H9 (cell line): ENCODE measurements around the gene TBXAS1. TPM values are rescaled to one million over a fixed set of nuclear protein-coding genes. Genes with fewer than 3 reads are reported as not detected.

ENCODE experiments used
- DNase-seq: peaks from one replicate; pipeline ENCODE4 v3.0.0-alpha.2; 2017
- H2AFZ ChIP-seq: one replicate; pipeline ENCODE4 v1.6.1; 2013; ENCODE audit warnings: mild to moderate bottlenecking, low read length, control low read depth, moderate library complexity
- H2AK5ac ChIP-seq: 2 replicates; pipeline ENCODE4 v1.6.1; 2013; ENCODE audit warnings: low read length, control low read depth, mixed read lengths; ENCODE audit not compliant: insufficient read length
- H2BK120ac ChIP-seq: one replicate; pipeline ENCODE4 v1.6.1; 2013; ENCODE audit warnings: low read depth, mild to moderate bottlenecking, low read length, control low read depth, inconsistent platforms; ENCODE audit not compliant: poor library complexity, severe bottlenecking
- H2BK12ac ChIP-seq: 2 replicates; pipeline ENCODE4 v1.6.1; 2013; ENCODE audit warnings: low read length, control low read depth, mixed read lengths, low read depth; ENCODE audit not compliant: insufficient read length
- H2BK15ac ChIP-seq: 2 replicates; pipeline ENCODE4 v1.6.1; 2013; ENCODE audit warnings: low read depth, low read length, control low read depth
- H2BK20ac ChIP-seq: one replicate; pipeline ENCODE4 v1.6.1; 2013; ENCODE audit warnings: low read depth, mild to moderate bottlenecking, low read length, control low read depth, inconsistent platforms; ENCODE audit not compliant: poor library complexity, severe bottlenecking
- H2BK5ac ChIP-seq: 2 replicates; pipeline ENCODE4 v1.6.1; 2013; ENCODE audit warnings: low read length, control low read depth, mixed read lengths; ENCODE audit not compliant: insufficient read length
- H3K14ac ChIP-seq: 2 replicates; pipeline ENCODE4 v1.6.1; 2013; ENCODE audit warnings: low read length, control low read depth; ENCODE audit not compliant: insufficient read depth
- H3K18ac ChIP-seq: 2 replicates; pipeline ENCODE4 v1.6.1; 2013; ENCODE audit warnings: low read depth, mild to moderate bottlenecking, mixed read lengths, low read length, control low read depth; ENCODE audit not compliant: insufficient read length
- H3K23ac ChIP-seq: 2 replicates; pipeline ENCODE4 v1.6.1; 2013; ENCODE audit warnings: low read length, control low read depth, mixed read lengths, low read depth; ENCODE audit not compliant: insufficient read length
- H3K23me2 ChIP-seq: 2 replicates; pipeline ENCODE4 v1.6.1; 2013; ENCODE audit warnings: low read depth, mild to moderate bottlenecking, mixed read lengths, low read length, control low read depth; ENCODE audit not compliant: insufficient read length, poor library complexity, severe bottlenecking
- H3K27ac ChIP-seq: 2 replicates; pipeline ENCODE4 v1.5.1; 2013; ENCODE audit warnings: low read length, control low read depth, mixed read lengths, low read depth; ENCODE audit not compliant: insufficient read length
- H3K27me3 ChIP-seq: 2 replicates; pipeline ENCODE4 v1.6.1; 2013; ENCODE audit warnings: low read length, control low read depth, inconsistent platforms; ENCODE audit not compliant: insufficient read depth
- H3K4ac ChIP-seq: 2 replicates; pipeline ENCODE4 v1.6.1; 2013; ENCODE audit warnings: low read depth, mild to moderate bottlenecking, control low read depth, inconsistent platforms, low read length, moderate library complexity
- H3K4me1 ChIP-seq: 2 replicates; pipeline ENCODE4 v1.6.1; 2013; ENCODE audit warnings: low read length, control low read depth, inconsistent platforms; ENCODE audit not compliant: insufficient read depth
- H3K4me2 ChIP-seq: 2 replicates; pipeline ENCODE4 v1.6.1; 2013; ENCODE audit warnings: low read length, control low read depth, mixed read lengths; ENCODE audit not compliant: insufficient read length, insufficient read depth
- H3K56ac ChIP-seq: 2 replicates; pipeline ENCODE4 v1.6.1; 2013; ENCODE audit warnings: low read depth, mild to moderate bottlenecking, mixed read lengths, low read length, control low read depth; ENCODE audit not compliant: insufficient read length
- H3K79me1 ChIP-seq: 2 replicates; pipeline ENCODE4 v1.6.1; 2013; ENCODE audit warnings: low read depth, mild to moderate bottlenecking, moderate library complexity, low read length, control low read depth, inconsistent platforms; ENCODE audit not compliant: insufficient read depth, poor library complexity, severe bottlenecking
- H3K79me2 ChIP-seq: 2 replicates; pipeline ENCODE4 v1.6.1; 2013; ENCODE audit warnings: low read length, control low read depth, inconsistent platforms; ENCODE audit not compliant: insufficient read depth
- H3K9ac ChIP-seq: 2 replicates; pipeline ENCODE4 v1.6.1; 2013; ENCODE audit warnings: low read length, control low read depth, mixed read lengths; ENCODE audit not compliant: insufficient read length; ENCODE audit errors: extremely low read depth
- H3K9me3 ChIP-seq: one replicate; pipeline ENCODE4 v1.6.1; 2013; ENCODE audit warnings: low read depth, low read length, inconsistent platforms; ENCODE audit not compliant: control insufficient read depth
- H3T11ph ChIP-seq: one replicate; pipeline ENCODE4 v1.6.1; 2013; ENCODE audit warnings: mild to moderate bottlenecking, low read length, control low read depth, inconsistent platforms
- H4K20me1 ChIP-seq: one replicate; pipeline ENCODE4 v1.6.1; 2013; ENCODE audit not compliant: control insufficient read depth, insufficient read length, insufficient read depth
- H4K5ac ChIP-seq: 2 replicates; pipeline ENCODE4 v1.6.1; 2013; ENCODE audit warnings: low read depth, mild to moderate bottlenecking, mixed read lengths, low read length, control low read depth; ENCODE audit not compliant: insufficient read length
- H4K8ac ChIP-seq: replicated peaks from 2 replicates; pipeline ENCODE4 v1.6.1; 2013; ENCODE audit warnings: low read length, control low read depth, mixed read lengths, low read depth; ENCODE audit not compliant: insufficient read length
- H4K91ac ChIP-seq: 2 replicates; pipeline ENCODE4 v1.6.1; 2013; ENCODE audit warnings: low read depth, mild to moderate bottlenecking, moderate library complexity, mixed read lengths, low read length, control low read depth; ENCODE audit not compliant: insufficient read length
- H3K27ac Mint-ChIP-seq, 3 experiments: 2 replicates in 2 of 3; 3 replicates in 1 of 3; pipeline ENCODE4 v1.8.0; 2020 to 2021; ENCODE audit warnings: mixed read lengths in 3 of 3, mild to moderate bottlenecking in 1 of 3, moderate library complexity in 1 of 3
- H3K27me3 Mint-ChIP-seq: 2 replicates; pipeline ENCODE4 v1.8.0; 2021; ENCODE audit warnings: low read depth, mild to moderate bottlenecking, moderate library complexity, mixed read lengths
- H3K36me3 Mint-ChIP-seq, 3 experiments: 2 replicates in 2 of 3; 3 replicates in 1 of 3; pipeline ENCODE4 v1.8.0; 2020 to 2021; ENCODE audit warnings: low read depth in 3 of 3, mixed read lengths in 3 of 3; ENCODE audit not compliant: insufficient read depth in 1 of 3
- H3K4me1 Mint-ChIP-seq, 2 experiments: 2 replicates each; pipeline ENCODE4 v1.8.0; 2020; ENCODE audit warnings: mixed read lengths in 2 of 2
- H3K4me3 Mint-ChIP-seq, 2 experiments: 2 replicates in 1 of 2; 3 replicates in 1 of 2; pipeline ENCODE4 v1.8.0; 2020 to 2021; ENCODE audit warnings: mild to moderate bottlenecking in 2 of 2, mixed read lengths in 2 of 2, moderate library complexity in 1 of 2
- H3K9me3 Mint-ChIP-seq, 2 experiments: 2 replicates in 1 of 2; 3 replicates in 1 of 2; pipeline ENCODE4 v1.8.0; 2020; ENCODE audit warnings: mild to moderate bottlenecking in 2 of 2, mixed read lengths in 2 of 2, moderate library complexity in 1 of 2
- WGBS: extraction: QIAGEN DNeasy Blood & Tissue Kit; methylation state at CpG from one replicate; pipeline ENCODE4 v1.1.7; 2013; ENCODE audit warnings: missing lambda C conversion rate, low lambda C conversion rate, mixed read lengths; ENCODE audit not compliant: insufficient read length; ENCODE audit errors: extremely low coverage; 5-methylcytosine and 5-hydroxymethylcytosine counted together
- total RNA-seq: library from RNA; stranded (reverse); gene quantifications from 2 replicates; pipeline ENCODE4 v1.2.1, GENCODE V29; 2021
- TF ChIP-seq, protein P1 (sequence below): fragments of 200-600 bp; sonication (generic); conservative IDR thresholded peaks from 3 replicates; pipeline ENCODE4 v1.8.0; 2021; ENCODE audit warnings: antibody characterized with exemption, mild to moderate bottlenecking

TBXAS1 gene
- total RNA-seq, 1 experiment from 2014 or later = 0.39 TPM

- Histone ChIP-seq H2BK15ac (no peak overlapping the region), H3T11ph (no peak overlapping the region), H2BK5ac (no peak overlapping the region), H2AK5ac (no peak overlapping the region), H2AFZ (no peak overlapping the region), H3K4me1 (no peaks in the 10 kb centered on the region), H4K5ac (no peak overlapping the region), H4K8ac (no peak overlapping the region), H3K27me3 (no peaks in the 10 kb centered on the region), H4K91ac (no peak overlapping the region), H3K14ac (no peak overlapping the region), H3K79me1 (no peaks in the 10 kb centered on the region), H3K18ac (no peak overlapping the region), H3K4me2 (no peak overlapping the region), H3K4ac (no peak overlapping the region), H3K23ac (no peak overlapping the region), H3K79me2 (no peaks in the 10 kb centered on the region), H3K27ac (no peak overlapping the region), H2BK20ac (no peak overlapping the region), H3K56ac (no peak overlapping the region), H3K9ac (no peak overlapping the region), H2BK120ac (no peak overlapping the region), H3K23me2 (no peaks in the 10 kb centered on the region), H2BK12ac (no peak overlapping the region), H3K9me3 (no peaks in the 10 kb centered on the region), H4K20me1 (no peaks in the 10 kb centered on the region)
- Mint-ChIP-seq H3K9me3 (no peaks in the 10 kb centered on the region), H3K36me3 (no peaks in the 10 kb centered on the region), H3K27me3 (peaks cover 4% of the 10 kb centered on the region), H3K4me1 (peaks cover 23 to 34% of the 10 kb centered on the region in 2 experiments), H3K4me3 (no peak overlapping the region), H3K27ac (no peak overlapping the region; a peak in 1 of 7 replicates)
- WGBS = no CpG with 5 or more reads among the region's 16 CpGs
- TF ChIP-seq, protein P1, sequence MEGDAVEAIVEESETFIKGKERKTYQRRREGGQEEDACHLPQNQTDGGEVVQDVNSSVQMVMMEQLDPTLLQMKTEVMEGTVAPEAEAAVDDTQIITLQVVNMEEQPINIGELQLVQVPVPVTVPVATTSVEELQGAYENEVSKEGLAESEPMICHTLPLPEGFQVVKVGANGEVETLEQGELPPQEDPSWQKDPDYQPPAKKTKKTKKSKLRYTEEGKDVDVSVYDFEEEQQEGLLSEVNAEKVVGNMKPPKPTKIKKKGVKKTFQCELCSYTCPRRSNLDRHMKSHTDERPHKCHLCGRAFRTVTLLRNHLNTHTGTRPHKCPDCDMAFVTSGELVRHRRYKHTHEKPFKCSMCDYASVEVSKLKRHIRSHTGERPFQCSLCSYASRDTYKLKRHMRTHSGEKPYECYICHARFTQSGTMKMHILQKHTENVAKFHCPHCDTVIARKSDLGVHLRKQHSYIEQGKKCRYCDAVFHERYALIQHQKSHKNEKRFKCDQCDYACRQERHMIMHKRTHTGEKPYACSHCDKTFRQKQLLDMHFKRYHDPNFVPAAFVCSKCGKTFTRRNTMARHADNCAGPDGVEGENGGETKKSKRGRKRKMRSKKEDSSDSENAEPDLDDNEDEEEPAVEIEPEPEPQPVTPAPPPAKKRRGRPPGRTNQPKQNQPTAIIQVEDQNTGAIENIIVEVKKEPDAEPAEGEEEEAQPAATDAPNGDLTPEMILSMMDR = no peak
- DNase-seq = no peak
Observed at GRCh38 chr7:140008755-140009610, 179.9 kb downstream of the TBXAS1 start.
